ENCODE data around the gene NOP10.

DNA sequence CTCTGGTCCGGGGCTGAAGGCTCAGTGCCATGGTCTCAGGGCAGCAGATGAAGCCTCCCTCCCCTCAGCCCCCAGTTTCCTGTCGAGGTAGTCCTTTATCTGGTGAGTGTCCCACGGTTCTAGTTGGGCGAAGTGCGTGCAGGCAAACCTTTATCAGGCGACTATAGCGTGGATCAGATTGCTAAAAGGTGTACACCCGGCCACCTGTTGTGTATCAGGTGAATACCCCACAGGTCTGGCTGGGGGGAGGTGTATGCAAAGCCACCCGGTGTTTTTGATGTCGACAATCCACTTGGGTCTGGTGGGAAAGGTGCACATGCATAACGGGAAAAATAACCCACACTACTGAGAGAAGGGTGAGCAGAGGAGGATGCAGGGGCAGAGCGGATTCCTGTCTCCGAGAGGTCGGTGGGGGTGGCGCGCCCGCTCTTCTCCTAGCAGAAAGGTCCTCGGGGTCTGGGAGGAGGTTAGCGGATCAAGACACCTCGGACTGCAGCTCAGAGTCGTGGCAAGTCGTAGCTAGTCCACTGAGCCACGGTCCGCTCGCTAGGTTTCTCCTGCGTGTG lies 5.9 kb downstream of the NOP10 start:
- no peak for TF ChIP-seq EZH2 (IDR thresholded peaks at IDR 0.05; ENCODE audit: borderline replicate concordance, insufficient read depth, low read depth, low read length, poor library complexity, severe bottlenecking)
- TF ChIP-seq, protein P1, sequence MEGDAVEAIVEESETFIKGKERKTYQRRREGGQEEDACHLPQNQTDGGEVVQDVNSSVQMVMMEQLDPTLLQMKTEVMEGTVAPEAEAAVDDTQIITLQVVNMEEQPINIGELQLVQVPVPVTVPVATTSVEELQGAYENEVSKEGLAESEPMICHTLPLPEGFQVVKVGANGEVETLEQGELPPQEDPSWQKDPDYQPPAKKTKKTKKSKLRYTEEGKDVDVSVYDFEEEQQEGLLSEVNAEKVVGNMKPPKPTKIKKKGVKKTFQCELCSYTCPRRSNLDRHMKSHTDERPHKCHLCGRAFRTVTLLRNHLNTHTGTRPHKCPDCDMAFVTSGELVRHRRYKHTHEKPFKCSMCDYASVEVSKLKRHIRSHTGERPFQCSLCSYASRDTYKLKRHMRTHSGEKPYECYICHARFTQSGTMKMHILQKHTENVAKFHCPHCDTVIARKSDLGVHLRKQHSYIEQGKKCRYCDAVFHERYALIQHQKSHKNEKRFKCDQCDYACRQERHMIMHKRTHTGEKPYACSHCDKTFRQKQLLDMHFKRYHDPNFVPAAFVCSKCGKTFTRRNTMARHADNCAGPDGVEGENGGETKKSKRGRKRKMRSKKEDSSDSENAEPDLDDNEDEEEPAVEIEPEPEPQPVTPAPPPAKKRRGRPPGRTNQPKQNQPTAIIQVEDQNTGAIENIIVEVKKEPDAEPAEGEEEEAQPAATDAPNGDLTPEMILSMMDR (IDR thresholded peaks at IDR 0.05), result no peak
